ENCODE results near the gene SIRPA.

The SIRPA gene

DNA sequence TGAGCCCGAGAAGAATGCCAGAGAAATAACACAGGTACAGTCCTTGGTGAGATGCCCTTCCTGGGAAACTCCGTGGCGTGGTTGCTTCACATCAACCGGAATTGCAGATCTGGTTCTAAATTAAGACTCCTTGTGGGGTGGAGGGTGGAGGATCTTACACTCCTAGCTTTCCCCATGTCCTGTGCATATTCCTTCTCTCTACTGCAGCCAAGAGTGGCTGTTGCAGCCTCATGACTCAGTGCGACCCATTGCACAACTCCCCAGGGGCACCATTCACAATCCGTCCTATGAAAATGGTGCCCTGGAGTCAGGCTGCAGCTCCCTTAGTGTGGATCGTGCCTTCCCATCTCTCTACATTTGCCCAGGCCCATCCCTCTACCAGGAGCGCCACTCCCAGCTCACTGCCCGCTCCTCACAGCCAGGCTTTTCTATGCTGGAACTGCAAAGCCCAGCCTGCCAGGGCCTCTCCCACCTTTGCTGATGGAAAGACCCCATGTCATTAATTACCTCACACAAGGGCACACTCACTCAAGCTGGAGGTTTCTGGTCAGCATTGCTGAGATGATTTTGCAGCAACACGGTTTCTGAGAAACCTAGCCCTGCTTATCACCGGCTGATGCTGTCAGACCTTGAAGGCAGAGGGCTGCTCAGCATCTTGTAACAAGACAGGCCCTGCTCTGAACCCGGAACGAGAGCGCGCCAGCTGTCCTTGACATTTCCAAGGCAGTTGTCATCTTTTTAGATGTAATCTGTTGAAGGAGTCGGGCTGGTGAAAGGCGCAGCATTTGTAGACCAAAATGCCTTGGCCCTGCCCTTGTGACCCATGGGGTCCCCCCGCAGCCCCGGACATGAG is 39.7 kb downstream of the SIRPA start:
- peak; percentile 82 for DNase-seq

DNA sequence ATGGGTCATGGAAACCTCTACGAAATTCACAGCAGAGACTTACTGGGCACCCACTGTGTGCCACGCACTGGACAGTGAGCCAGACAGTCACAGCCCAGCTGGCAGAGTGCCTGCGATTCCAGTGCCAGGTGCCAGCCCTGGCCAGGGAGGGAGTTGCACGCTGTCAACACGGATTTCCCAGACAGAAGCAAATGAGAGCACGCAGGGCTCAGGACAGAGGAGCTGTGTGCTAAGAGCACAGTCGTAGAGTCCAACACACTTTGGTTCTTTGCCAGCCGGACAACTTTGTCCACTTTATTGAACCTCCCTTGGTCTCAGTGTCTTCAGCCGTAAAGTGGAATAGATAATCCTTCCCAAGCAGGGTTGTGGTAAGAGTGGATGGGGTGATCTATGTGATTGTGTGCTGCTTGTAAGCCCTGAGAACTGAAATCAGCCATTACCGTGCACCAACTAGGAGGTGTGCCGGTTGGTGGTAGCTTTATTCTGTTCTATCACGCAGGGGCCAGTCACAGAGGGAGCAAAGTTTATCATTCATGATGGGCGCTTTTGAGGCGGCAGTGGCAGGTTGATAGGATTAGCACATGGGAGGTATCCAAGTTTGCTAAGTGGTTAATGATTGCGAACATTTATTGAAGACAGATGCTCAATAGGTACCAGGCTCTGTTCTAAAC is 40.6 kb downstream of the SIRPA start:
- DNase-seq = no peak

DNA sequence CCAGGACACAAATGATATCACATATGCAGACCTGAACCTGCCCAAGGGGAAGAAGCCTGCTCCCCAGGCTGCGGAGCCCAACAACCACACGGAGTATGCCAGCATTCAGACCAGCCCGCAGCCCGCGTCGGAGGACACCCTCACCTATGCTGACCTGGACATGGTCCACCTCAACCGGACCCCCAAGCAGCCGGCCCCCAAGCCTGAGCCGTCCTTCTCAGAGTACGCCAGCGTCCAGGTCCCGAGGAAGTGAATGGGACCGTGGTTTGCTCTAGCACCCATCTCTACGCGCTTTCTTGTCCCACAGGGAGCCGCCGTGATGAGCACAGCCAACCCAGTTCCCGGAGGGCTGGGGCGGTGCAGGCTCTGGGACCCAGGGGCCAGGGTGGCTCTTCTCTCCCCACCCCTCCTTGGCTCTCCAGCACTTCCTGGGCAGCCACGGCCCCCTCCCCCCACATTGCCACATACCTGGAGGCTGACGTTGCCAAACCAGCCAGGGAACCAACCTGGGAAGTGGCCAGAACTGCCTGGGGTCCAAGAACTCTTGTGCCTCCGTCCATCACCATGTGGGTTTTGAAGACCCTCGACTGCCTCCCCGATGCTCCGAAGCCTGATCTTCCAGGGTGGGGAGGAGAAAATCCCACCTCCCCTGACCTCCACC is 42.2 kb downstream of the SIRPA start:
- DNase-seq = no peak

DNA sequence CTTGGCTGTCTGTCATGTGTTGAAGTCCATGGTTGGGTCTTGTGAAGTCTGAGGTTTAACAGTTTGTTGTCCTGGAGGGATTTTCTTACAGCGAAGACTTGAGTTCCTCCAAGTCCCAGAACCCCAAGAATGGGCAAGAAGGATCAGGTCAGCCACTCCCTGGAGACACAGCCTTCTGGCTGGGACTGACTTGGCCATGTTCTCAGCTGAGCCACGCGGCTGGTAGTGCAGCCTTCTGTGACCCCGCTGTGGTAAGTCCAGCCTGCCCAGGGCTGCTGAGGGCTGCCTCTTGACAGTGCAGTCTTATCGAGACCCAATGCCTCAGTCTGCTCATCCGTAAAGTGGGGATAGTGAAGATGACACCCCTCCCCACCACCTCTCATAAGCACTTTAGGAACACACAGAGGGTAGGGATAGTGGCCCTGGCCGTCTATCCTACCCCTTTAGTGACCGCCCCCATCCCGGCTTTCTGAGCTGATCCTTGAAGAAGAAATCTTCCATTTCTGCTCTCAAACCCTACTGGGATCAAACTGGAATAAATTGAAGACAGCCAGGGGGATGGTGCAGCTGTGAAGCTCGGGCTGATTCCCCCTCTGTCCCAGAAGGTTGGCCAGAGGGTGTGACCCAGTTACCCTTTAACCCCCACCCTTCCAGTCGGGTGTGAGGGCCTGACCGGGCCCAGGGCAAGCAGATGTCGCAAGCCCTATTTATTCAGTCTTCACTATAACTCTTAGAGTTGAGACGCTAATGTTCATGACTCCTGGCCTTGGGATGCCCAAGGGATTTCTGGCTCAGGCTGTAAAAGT is 43.5 kb downstream of the SIRPA start:
- DNase-seq = no peak

DNA sequence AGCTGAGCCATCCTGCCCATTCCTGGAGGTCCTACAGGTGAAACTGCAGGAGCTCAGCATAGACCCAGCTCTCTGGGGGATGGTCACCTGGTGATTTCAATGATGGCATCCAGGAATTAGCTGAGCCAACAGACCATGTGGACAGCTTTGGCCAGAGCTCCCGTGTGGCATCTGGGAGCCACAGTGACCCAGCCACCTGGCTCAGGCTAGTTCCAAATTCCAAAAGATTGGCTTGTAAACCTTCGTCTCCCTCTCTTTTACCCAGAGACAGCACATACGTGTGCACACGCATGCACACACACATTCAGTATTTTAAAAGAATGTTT is 44.0 kb downstream of the SIRPA start:
- DNase-seq = no peak

DNA sequence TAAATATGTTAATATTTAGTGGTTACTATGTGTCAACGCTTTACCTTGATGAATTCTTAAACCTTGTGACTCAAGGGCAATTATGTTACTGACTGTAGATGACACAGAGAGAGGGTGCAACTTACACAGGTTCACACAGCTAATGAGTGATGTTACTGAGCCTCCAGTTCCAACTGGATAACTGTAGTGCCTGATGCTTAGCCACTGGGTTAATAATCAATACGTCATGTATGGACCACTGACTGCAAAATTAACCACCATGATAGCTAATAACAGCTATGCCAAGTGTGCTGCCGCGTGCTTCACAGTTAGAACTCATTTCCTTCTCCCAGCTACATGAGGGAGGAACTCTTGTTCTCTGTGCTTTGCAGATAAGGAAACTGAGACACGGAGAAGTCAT is 45.4 kb downstream of the SIRPA start:
- no peak for DNase-seq

DNA sequence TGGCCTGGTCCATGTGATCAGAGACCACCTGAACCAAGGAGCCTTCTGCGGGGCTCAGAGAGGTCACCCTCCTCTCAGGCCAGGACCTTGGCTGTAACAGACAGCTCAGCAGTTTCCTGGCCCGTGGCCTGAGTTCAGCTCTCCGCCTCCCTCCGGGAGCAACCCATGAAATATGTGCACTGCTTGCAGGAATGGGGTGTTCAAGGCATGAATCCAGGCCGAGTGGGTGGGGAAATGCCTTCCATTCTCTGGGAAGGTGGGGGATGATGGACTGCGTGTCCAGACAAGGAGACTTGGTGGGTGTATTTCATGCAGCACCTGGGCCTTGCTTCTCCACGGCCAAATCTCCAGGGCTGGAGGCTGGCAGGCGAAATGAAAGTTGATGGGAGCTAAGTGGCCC is 46.0 kb downstream of the SIRPA start:
- no peak for DNase-seq

DNA sequence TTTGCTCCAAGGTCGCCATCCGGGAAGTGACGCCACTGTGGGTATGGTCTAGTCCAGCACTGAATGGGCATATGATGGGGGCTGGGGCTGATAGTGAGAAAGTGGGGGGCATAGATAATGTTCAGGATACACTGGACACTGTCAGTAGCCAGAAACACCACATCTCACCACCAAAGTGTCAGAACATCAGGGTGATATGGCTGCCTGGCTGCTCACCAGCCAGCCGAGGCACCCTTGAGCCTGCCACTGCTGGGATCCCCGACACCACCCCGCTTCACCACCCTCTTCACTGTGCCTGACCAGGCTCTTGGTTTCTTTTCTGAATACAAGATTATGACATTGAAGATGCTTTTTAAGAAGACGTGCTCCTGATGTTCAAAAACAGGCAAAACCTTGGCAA is 46.9 kb downstream of the SIRPA start:
- no peak for DNase-seq

DNA sequence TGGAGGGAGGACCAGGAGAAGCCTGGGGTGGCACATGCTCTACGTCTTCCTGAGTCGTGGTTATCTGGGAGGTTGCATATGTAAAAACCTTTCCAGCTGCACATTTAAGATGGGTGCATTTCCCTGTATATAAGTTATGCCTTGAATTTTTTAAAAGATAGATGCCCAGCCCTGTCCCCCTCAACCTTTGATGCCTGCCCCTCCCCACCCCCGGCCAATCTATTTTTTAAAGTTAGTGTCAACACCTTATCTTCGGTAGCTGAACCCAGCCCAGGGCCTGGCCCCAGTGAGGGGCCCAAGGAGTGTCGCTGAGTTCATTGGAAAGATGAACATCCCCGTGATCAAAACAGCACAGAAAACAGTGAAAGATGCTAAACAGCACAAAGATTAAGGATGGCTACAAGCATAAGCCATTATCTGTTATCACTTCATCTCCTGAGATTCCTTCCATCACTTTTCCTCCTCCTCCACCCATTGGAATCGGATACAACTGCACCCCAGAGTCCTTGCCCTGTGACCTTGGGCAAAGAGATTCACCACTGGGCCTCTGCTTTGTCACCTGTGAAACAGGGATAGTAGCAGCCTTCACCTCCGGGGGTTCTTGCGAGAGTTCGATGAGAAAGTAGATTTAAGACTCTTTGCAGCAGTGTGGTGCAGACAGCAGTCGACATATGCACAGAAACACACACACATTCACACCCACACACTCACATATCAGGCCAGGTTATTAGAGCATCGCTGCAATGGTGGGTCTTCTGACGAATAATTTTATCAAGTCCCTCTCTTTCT is 47.5 kb downstream of the SIRPA start:
- no peak for DNase-seq

DNA sequence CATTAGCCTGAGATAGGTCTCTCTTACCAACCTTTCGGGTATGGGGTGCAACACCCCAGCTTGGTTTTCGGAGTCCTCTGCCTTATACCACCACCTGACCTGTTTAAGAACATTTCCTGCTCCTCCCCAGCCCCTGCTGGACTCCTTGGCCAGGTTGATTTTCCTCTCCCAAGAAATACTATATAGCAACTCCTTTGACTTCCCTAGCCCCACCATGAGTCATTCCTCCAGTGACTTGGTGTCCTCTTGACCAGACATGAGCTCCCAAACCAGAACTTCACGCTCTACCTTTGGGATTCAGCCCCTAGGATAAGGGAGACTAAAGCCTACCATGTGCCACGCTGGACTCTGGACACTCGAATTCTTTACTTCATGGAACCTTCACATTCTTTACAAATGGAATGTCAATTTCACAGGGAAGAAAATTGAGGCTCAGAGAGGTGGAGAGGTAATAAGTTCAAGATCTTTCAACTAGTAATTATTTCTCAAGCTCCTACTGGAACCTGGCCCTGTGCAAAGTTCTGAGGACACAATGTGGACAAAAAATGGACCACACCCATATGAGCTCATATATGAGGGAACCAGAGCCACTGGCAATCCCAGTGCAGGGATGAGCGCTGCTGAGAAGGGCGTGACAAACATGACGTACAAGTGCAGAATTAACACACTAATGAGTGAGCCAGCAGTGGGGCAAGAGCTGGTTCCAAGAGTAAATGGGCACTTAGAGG is 48.2 kb downstream of the SIRPA start:
- peak; percentile 15 for DNase-seq

DNA sequence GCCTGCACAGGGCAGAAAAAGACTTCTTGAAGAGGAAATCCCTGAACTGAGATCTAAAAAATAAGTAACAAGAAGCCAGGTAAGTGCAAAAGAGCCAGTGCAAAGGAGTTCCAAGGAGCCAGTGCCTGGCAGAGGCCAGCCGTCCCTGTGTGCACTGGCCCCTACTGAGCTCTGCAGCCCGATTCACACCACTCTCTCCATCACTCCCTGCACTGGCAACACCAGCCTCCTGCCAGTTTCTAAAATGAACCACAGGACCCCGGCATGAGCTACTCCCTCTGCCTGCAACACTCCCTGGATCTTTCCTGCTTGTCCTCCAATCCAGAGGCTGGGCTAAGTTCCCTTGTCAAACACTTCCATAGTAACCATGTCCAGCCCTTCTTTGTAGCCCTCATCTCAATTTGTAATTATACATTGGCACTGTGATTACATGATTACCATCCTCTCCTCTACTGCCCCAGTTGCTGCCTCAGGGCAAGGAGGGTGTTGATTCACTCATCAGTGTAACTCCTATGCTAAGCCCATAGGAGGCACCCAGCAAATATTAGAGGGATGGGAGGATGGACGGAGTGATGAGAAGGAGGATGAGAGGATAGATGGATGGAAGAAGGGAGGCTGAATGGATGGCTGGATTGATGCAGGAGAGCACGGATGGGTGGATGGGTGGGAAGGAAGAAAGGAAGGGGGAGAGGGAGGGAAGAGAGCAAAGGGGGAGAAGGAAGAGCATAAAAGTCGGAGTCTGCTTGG is 49.3 kb downstream of the SIRPA start:
- no peak for DNase-seq

DNA sequence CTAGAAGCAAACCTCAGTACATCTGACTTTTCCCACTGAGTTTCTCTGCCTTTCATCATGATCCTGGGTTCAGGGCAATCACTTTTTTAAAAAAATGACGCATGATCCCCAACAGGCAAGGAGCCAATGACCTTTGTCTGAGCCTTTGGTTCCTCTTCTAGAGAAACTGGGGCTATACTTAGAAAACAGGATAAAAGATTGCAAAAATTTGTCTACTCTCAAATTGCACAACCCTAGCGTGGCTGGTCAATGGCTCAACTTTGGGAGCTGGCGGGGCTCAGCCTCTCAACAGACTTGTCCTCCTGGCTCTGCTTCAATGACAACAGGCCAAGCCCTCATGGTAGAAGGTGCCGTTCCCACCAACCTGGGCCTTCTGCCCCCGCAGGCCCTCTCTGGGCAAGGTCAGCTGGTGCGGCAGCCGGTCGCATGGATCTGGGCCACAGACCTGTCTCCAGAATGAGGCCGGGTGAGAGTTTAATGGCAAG is 50.0 kb downstream of the SIRPA start:
- DNase-seq = peak; percentile 99

DNA sequence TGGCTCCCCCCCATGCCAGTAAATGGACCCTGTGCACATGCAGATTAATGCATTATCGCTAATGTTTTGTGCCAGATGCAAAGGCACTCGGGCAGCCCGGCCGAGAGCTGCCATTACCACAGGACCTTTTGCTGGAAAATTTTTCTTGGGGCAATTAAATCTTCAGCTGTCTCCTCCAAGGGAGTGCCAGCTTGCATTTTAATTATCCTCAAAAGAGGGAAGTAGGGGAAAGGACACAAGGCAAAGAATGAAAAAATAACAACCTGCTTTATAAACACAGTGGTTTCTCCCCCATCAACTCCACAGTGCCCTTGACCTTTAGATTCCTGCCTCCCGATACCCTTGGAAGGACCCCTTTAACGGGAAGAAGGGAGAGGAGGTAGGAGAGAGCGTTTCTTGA is 50.5 kb downstream of the SIRPA start:
- peak; percentile 68 for DNase-seq

DNA sequence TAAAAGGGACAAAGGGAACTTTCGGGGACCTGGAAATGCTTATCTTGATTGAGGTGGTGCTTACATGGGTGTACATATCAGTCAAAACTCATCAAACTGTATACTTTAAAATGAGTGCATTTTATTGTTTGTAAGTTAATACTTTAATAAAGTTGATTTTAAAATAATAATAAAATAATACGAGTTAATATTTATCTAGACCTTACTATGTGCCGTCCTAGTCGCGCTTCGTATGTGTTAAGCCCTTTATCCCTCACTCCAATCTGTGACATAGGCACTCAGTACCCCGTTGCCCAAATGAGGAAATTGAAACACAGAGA is 51.2 kb downstream of the SIRPA start:
- no peak for DNase-seq

DNA sequence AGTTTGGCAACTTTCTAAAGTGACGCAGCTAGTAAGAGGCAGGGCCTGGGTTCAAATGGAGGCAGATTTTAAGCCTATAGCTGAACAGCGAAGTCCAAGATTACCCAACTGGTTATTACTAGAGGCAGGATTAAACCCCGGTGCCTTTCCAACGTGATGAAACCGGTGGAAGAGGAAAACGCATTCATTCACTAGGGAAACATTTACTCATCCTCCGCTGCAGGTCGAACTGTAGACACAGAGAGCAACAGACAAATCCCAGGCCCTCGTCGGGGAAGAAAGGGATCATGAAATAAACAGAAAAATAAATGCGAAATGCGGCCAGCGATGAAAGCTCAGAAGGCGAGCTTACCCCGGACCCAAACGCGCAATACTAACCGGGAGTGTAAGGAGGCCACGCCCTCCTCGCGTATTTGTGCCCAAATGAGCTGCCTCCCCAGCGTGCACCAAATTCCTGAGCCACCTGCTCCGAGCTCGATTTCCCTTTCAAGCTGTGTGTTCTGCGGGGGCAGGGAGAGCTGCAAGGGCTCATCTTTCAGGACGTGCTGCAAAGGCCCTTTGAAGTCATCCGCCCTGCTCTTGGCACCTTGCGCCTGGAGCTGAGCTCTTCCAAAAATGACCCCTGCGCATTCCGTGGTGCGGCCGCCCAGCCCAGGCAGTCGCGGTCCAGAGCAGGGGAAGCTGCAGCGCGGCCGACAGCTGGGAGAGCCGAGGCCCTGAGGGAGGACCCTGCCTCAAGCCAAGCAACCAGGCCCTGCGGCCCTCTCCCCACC is 51.7 kb downstream of the SIRPA start:
- DNase-seq = peak; percentile 97

DNA sequence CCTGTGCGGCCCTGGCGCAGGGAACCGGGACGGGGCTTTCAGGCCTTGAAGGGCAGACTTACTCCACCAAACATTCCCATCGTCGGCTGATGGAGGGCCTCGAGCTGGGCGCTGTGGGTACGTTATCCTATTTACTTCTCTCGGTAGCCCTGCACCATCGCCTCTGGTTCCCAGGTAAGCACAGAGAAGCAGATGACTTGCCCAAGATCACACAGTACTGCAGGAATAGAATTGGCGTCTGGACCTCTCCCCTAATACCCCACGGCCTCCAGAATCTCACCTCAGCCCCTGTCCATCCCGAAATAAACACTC is 52.3 kb downstream of the SIRPA start:
- no peak for DNase-seq

DNA sequence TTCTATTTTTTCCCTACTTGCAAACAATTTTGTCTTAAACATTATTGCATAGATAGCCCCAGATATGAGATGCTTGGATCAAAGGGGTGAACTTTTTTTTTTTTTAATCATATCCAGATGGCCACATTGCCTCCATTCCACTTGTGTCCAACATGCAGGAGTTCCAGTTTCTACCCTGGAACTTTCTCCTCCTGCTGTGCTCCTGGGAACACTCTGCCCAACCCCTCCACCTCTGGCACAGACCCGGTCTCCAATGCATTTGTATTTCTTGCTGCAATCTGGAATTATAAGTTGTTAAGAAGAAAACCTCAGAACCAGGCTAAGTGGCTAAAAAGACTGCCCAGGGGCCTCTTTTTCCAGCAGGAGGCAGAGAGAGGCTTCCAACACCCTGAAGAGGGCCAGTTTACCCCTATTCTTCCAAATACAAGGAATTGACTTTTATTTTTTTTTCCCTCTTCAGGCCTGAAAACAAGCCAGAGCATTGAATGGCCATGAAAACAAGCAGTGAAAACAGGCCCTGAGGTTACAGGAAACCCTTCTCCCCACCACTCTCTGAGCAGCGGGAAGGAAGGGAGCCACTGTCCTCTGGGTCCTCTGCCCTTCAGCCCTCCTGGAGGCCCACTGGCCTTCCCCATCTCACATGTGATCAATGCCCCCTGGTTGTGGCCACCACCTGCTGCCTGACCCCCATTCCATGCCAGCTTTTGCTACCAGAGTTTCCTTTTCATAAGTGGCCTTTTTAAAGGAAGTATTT is 54.3 kb downstream of the SIRPA start:
- DNase-seq = no peak

DNA sequence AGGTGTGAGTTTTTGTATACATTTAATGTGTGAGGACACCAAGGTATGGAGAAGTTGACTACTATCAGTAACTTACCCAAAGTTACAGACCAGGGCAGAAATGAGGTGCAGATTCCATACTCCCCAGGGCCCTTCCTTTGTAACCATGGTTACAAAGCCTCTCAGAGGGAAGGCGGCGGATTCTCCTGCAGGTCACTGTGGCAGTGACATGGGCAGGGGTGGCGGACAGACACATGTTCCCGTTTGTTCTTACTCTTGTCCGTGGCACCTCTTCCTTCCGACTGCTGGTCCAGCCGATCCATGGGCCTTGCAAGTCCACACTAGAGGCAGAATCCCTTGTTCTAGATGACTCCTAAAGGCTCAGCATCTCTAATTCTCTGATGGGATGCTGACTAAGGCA is 55.6 kb downstream of the SIRPA start:
- no peak for DNase-seq

DNA sequence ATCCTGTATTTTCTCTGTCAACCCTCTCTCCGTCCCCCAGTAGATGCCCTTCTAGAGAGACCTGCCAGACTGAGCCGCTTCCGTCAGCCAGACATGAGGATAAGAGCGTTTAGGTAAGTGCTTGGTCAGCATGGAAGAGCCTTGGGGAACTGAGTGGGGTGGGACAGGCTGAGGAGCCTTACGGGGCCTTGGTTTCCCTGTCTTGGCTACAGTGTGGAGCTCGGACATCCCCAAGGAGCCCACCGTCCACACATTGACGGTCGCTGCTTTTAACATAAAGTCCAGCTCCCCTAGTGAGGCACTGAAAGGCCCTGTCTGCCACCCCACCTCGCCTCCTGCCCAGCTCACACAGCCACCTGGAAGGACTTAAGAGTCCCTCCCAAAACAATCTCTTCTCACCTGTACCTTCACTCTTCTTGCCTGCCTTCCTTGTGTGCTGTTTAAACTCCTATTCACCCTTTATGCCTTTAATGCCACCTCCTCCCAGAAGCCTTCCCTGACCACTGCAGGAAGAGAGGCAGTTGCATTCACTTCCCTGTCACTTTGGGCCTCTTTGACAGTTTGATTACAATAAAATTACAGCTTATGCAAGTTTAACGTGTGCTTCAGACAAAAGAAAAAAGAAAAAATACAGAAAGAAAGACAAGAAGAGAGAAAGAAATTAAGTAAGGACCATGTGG is 56.4 kb downstream of the SIRPA start:
- DNase-seq = peak; percentile 36

Data from MV-4-11 (cell line).